H1 (cell line): ENCODE results near the gene PSMC3IP. TPM values are rescaled to one million over a fixed set of nuclear protein-coding genes. Genes with fewer than 3 reads are reported as not detected.
A peak's percentile ranks its signal among the peaks of the same experiment; 100 is the strongest.

ENCODE experiments used
- CTCF ChIA-PET: fragments of 300-600 bp; sonication (Branson Sonifier 250); formaldehyde crosslinking; loops from one replicate; lab custom pipeline; 2021; ENCODE audit not compliant: partially characterized antibody; lab: Charles Lee
- POLR2A ChIA-PET: fragments of 300-600 bp; sonication (Branson Sonifier 250); formaldehyde crosslinking; loops from one replicate; lab custom pipeline; 2021; ENCODE audit warnings: inconsistent platforms; ENCODE audit not compliant: partially characterized antibody; lab: Charles Lee
- DNase-seq, 2 experiments: peaks; one replicate each; pipeline versions ENCODE4 v3.0.0 to v3.0.0-alpha.2; 2010 to 2022; ENCODE audit warnings: low spot score in 2 of 2, low read depth in 1 of 2, mixed read lengths in 1 of 2
- FAIRE-seq: peaks from 2 replicates; lab custom pipeline; 2011; peaks lifted over from hg19 to GRCh38; lab: Jason Lieb, UNC
- H2AFZ ChIP-seq: 2 replicates; pipeline ENCODE4 v1.8.1; 2012; ENCODE audit warnings: low read length, inconsistent platforms
- H2AK5ac ChIP-seq: 2 replicates; pipeline ENCODE4 v1.6.1; 2013; ENCODE audit warnings: low read depth, low read length
- H2BK120ac ChIP-seq: replicated peaks from 2 replicates; pipeline ENCODE3; 2013; ENCODE audit warnings: low read depth, low read length, inconsistent platforms
- H2BK12ac ChIP-seq: 2 replicates; pipeline ENCODE4 v1.6.1; 2013; ENCODE audit warnings: low read depth, low read length
- H2BK15ac ChIP-seq: 2 replicates; pipeline ENCODE4 v1.6.1; 2013; ENCODE audit warnings: low read length
- H2BK20ac ChIP-seq: 2 replicates; pipeline ENCODE4 v1.6.1; 2013; ENCODE audit warnings: low read length
- H2BK5ac ChIP-seq: 2 replicates; pipeline ENCODE4 v1.6.1; 2013; ENCODE audit warnings: low read depth, low read length
- H3K14ac ChIP-seq: 2 replicates; pipeline ENCODE4 v1.6.1; 2013; ENCODE audit warnings: inconsistent platforms; ENCODE audit not compliant: insufficient read length
- H3K18ac ChIP-seq: 2 replicates; pipeline ENCODE4 v1.6.1; 2013; ENCODE audit warnings: low read length; ENCODE audit errors: extremely low read depth
- H3K23ac ChIP-seq: 2 replicates; pipeline ENCODE4 v1.6.1; 2013; ENCODE audit warnings: inconsistent platforms; ENCODE audit not compliant: insufficient read length
- H3K23me2 ChIP-seq: 2 replicates; pipeline ENCODE4 v1.6.1; 2013; ENCODE audit warnings: low read depth, low read length
- H3K27ac ChIP-seq: 2 replicates; pipeline ENCODE4 v1.6.1; 2011; ENCODE audit warnings: low read depth, low read length, inconsistent platforms
- H3K27me3 ChIP-seq, 4 experiments: replicated peaks in 1 of 4; 1 replicate in 1 of 4; 2 replicates in 3 of 4; pipeline versions ENCODE4 v1.6.1 to v1.8.1; 2011 to 2013; ENCODE audit warnings: low read length in 3 of 4, mild to moderate bottlenecking in 3 of 4, inconsistent platforms in 2 of 4, mixed read lengths in 2 of 4, moderate library complexity in 1 of 4; ENCODE audit not compliant: control insufficient read depth in 3 of 4, insufficient read depth in 3 of 4; ENCODE audit errors: extremely low read depth in 1 of 4
- H3K36me3 ChIP-seq, 4 experiments: 2 replicates each; pipeline versions ENCODE4 v1.6.1 to v1.8.1; 2011 to 2013; ENCODE audit warnings: mild to moderate bottlenecking in 4 of 4, low read length in 3 of 4, moderate library complexity in 2 of 4, control low read depth in 1 of 4, inconsistent platforms in 1 of 4; ENCODE audit not compliant: insufficient read depth in 4 of 4, control insufficient read depth in 2 of 4
- H3K4ac ChIP-seq: replicated peaks from 2 replicates; pipeline ENCODE3; 2013; ENCODE audit warnings: low read length, low read depth, mixed read lengths, inconsistent platforms; ENCODE audit not compliant: insufficient read length
- H3K4me1 ChIP-seq, 4 experiments: replicated peaks in 1 of 4; 1 replicate in 1 of 4; 2 replicates in 3 of 4; pipeline versions ENCODE4 v1.6.1 to v1.8.1; 2011 to 2013; ENCODE audit warnings: low read length in 3 of 4, inconsistent platforms in 2 of 4, mixed read lengths in 1 of 4; ENCODE audit not compliant: insufficient read depth in 4 of 4, control insufficient read depth in 3 of 4
- H3K4me2 ChIP-seq, 2 experiments: 2 replicates each; pipeline versions ENCODE4 v1.6.1 to v1.8.1; 2011 to 2013; ENCODE audit warnings: low read depth in 2 of 2, low read length in 2 of 2, control low read depth in 1 of 2, inconsistent platforms in 1 of 2, mild to moderate bottlenecking in 1 of 2; ENCODE audit not compliant: insufficient read depth in 1 of 2
- H3K4me3 ChIP-seq, 4 experiments: fragments of 200-600, 300-600 bp in 1 of 4; sonication (generic), shearing (Covaris generic), sonication (Bioruptor Twin) in 1 of 4; 2 replicates each; pipeline versions ENCODE4 v1.5.1 to v1.8.1; 2011 to 2016; ENCODE audit warnings: low read length in 4 of 4, low read depth in 3 of 4, control low read depth in 2 of 4, inconsistent platforms in 2 of 4, mild to moderate bottlenecking in 2 of 4, mixed read lengths in 1 of 4, moderate library complexity in 1 of 4; ENCODE audit not compliant: insufficient read depth in 2 of 4; ENCODE audit errors: extremely low read depth in 1 of 4
- H3K56ac ChIP-seq: replicated peaks from 2 replicates; pipeline ENCODE3; 2013; ENCODE audit warnings: low read depth, mild to moderate bottlenecking, mixed read lengths, low read length, inconsistent platforms; ENCODE audit not compliant: insufficient read length
- H3K79me1 ChIP-seq: 2 replicates; pipeline ENCODE4 v1.6.1; 2013; ENCODE audit warnings: low read depth, low read length, control low read depth
- H3K79me2 ChIP-seq, 2 experiments: 2 replicates each; pipeline versions ENCODE4 v1.6.1 to v1.8.1; 2012 to 2013; ENCODE audit warnings: low read length in 2 of 2, mild to moderate bottlenecking in 2 of 2, inconsistent platforms in 1 of 2; ENCODE audit not compliant: insufficient read depth in 2 of 2, control insufficient read depth in 1 of 2
- H3K9ac ChIP-seq, 4 experiments: replicated peaks in 1 of 4; 1 replicate in 1 of 4; 2 replicates in 3 of 4; pipeline versions ENCODE4 v1.6.1 to v1.8.1; 2011 to 2013; ENCODE audit warnings: low read depth in 3 of 4, low read length in 3 of 4, control low read depth in 2 of 4, mild to moderate bottlenecking in 2 of 4, moderate library complexity in 2 of 4, inconsistent platforms in 1 of 4; ENCODE audit errors: extremely low read depth in 1 of 4
- H3K9me3 ChIP-seq, 2 experiments: 2 replicates each; pipeline versions ENCODE4 v1.6.1 to v1.8.1; 2012 to 2013; ENCODE audit warnings: mild to moderate bottlenecking in 2 of 2, moderate library complexity in 2 of 2, control low read depth in 1 of 2, inconsistent platforms in 1 of 2, low read depth in 1 of 2, low read length in 1 of 2, mixed read lengths in 1 of 2; ENCODE audit not compliant: insufficient read depth in 2 of 2
- H4K20me1 ChIP-seq, 2 experiments: replicated peaks in 1 of 2; 2 replicates each; pipeline versions ENCODE3 to v1.8.1; 2011 to 2013; ENCODE audit warnings: inconsistent platforms in 2 of 2, low read length in 2 of 2, mild to moderate bottlenecking in 1 of 2; ENCODE audit not compliant: insufficient read depth in 2 of 2, control insufficient read depth in 1 of 2
- H4K5ac ChIP-seq: 2 replicates; pipeline ENCODE4 v1.6.1; 2013; ENCODE audit warnings: low read length, low read depth, mixed read lengths, inconsistent platforms; ENCODE audit not compliant: insufficient read length
- H4K8ac ChIP-seq: 2 replicates; pipeline ENCODE4 v1.8.0; 2013; ENCODE audit warnings: mild to moderate bottlenecking, moderate library complexity, low read length, inconsistent platforms; ENCODE audit not compliant: insufficient read depth; ENCODE audit errors: extremely low read depth
- H4K91ac ChIP-seq: replicated peaks from 2 replicates; pipeline ENCODE3; 2013; ENCODE audit warnings: low read length, mixed read lengths, inconsistent platforms; ENCODE audit not compliant: insufficient read length
- ASH2L ChIP-seq: fragments of 200-600, 300-600 bp; sonication (generic); IDR thresholded peaks from one replicate; pipeline ENCODE4 v1.7.1; 2017; ENCODE audit warnings: low read length
- HDAC2 ChIP-seq, 2 experiments: fragments of 300-600 bp in 1 of 2; sonication (generic) in 1 of 2; IDR thresholded peaks; 2 replicates each; pipeline ENCODE4 v1.6.1; 2011 to 2012; ENCODE audit warnings: low read depth in 2 of 2, low read length in 2 of 2, mild to moderate bottlenecking in 2 of 2, moderate library complexity in 2 of 2, borderline replicate concordance in 1 of 2, inconsistent platforms in 1 of 2
- KDM1A ChIP-seq: fragments of 200-600, 300-600 bp; sonication (generic); IDR thresholded peaks from 2 replicates; pipeline ENCODE4 v1.7.1; 2016; ENCODE audit warnings: mild to moderate bottlenecking, low read length, borderline replicate concordance
- MAX ChIP-seq: IDR thresholded peaks from 2 replicates; pipeline ENCODE4 v1.6.1; 2012; ENCODE audit warnings: inconsistent platforms
- NRF1 ChIP-seq: IDR thresholded peaks from 2 replicates; pipeline ENCODE4 v1.6.1; 2011; ENCODE audit warnings: mild to moderate bottlenecking, low read depth, low read length, improper control_type of control experiment
- SIRT6 ChIP-seq: IDR thresholded peaks from one replicate; pipeline ENCODE4 v1.7.1; 2012; ENCODE audit warnings: low read length, inconsistent platforms
- WGBS, 2 experiments: shearing (Covaris generic) in 1 of 2; methylation state at CpG; one replicate each; pipeline versions ENCODE4 v1.1.6 to v1.1.7; 2013 to 2015; ENCODE audit warnings: low lambda C conversion rate in 2 of 2, mixed read lengths in 2 of 2, inconsistent platforms in 1 of 2, low coverage in 1 of 2, missing lambda C conversion rate in 1 of 2; ENCODE audit not compliant: insufficient replicate concordance in 2 of 2, insufficient coverage in 1 of 2, insufficient read length in 1 of 2; ENCODE audit errors: extremely low coverage in 1 of 2, missing lambda C conversion rate in 1 of 2; 5-methylcytosine and 5-hydroxymethylcytosine counted together
- polyA plus RNA-seq, 7 experiments: library from polyadenylated mRNA; depleted of rRNA in 3 of 7; stranded (reverse) in 5 of 7; unstranded in 2 of 7; fragments of >200 nt in 5 of 7; fragments of 200-250 nt in 2 of 7; gene quantifications; 1 replicate in 5 of 7; 2 replicates in 1 of 7; 4 replicates in 1 of 7; pipeline versions ENCODE4 v1.2.1 to v1.2.3, GENCODE V29; 2011 to 2013; ENCODE audit warnings: missing spikeins in 2 of 7, mixed read lengths in 2 of 7
- total RNA-seq: library from RNA; stranded (reverse); fragmentation: NEBNext Ultra II Directional; extraction: Animal tissue kit (Norgen Biotek cat#: 25700); gene quantifications from 2 replicates; pipeline ENCODE4 v1.2.1, GENCODE V29; 2021

The PSMC3IP gene
- total and polyA plus RNA-seq, 2 of the 8 experiments (the other 6 are each of a cell fraction or from before 2014, with no cell fraction given) = 11.5 to 21.9 TPM

GRCh38 chr17:42553866-42554249, 23.7 kb downstream of the PSMC3IP start:
- Histone ChIP-seq H3K27ac (no peak overlapping the region), H2BK12ac (no peak overlapping the region), H2BK20ac (no peak overlapping the region), H2BK15ac (no peak overlapping the region), H3K4me3 (peak overlapping the region; percentile 61 to 84 (median 71)), H2AK5ac (no peak overlapping the region), H3K27me3 (no peaks in the 10 kb centered on the region; a peak in 1 of 7 replicates), H3K23ac (no peak overlapping the region), H3K79me2 (no peaks in the 10 kb centered on the region; a peak in 1 of 4 replicates), H3K4me1 (peaks cover 0 to 12% (median 7%) of the 10 kb centered on the region in 4 experiments; a peak in 6 of 7 replicates), H3K14ac (no peak overlapping the region), H4K20me1 (peaks cover 0 to 1% of the 10 kb centered on the region in 2 experiments), H3K9me3 (no peaks in the 10 kb centered on the region), H3K79me1 (peaks cover 2% of the 10 kb centered on the region), H3K18ac (peak overlapping the region; percentile 87), H2AFZ (no peak overlapping the region), H3K36me3 (no peaks in the 10 kb centered on the region), H4K5ac (peak overlapping the region; percentile 78), H3K23me2 (peaks cover 3% of the 10 kb centered on the region; the same call in 1 of the 2 replicates), H3K56ac (no peak overlapping the region), H3K9ac (peak overlapping the region in 3 of 4 experiments; percentile 39 to 82 (median 76); a peak in 2 of 7 replicates), H4K8ac (peak overlapping the region; percentile 86; the same call in 1 of the 2 replicates)
- no peak for FAIRE-seq
- POLR2A ChIA-PET = interaction anchor here (1.0 to 2.9 kb wide), 8 partner anchors 13 to 219 kb away, joined by 3 to 16 read pairs (median 4); partner anchors contain the start of genes MLX, NAGLU and VPS25
- WGBS, 2 experiments = 90% methylated on average over 11 of the region's 16 CpGs; no CpG with 5 or more reads in 1 of the 2 experiments
- TF ChIP-seq MAX (peak; percentile 38; the same call in 1 of the 2 replicates), KDM1A (peak; percentile 97), SIRT6 (no peak), ASH2L (no peak), HDAC2 (IDR thresholded peaks at IDR 0.05; ENCODE audit: borderline replicate concordance in 1 of 2, low read depth in 2 of 2, low read length in 2 of 2) (peak in 1 of 2 experiments; percentile 81; a peak in 1 of 4 replicates), NRF1 (no peak)
- TF ChIP-seq, all 59 proteins: peak for 3
- peak overlapping the region; percentile 75 to 87 for H3K4me2 ChIP-seq
- no peak overlapping the region for H4K91ac ChIP-seq
- H3K4ac ChIP-seq = no peak overlapping the region
- CTCF ChIA-PET = interaction anchor here (1.1 to 3.1 kb wide), 6 partner anchors 11 to 122 kb away, joined by 3 to 15 read pairs (median 5); partner anchors contain the start of genes MLX and PSMC3IP
- no peak overlapping the region for H2BK5ac ChIP-seq
- H2BK120ac ChIP-seq = no peak overlapping the region
- no peak for DNase-seq
